ENCODE data around the gene TIAM2.

TIAM2 gene

GRCh38 chr6:155038527-155038926 is 43.4 kb downstream of the TIAM2 start:
- in situ Hi-C loops (cut with MboI; ENCODE audit: low pct_unique_long_range_greater_than_20kb, low sequenced_read_pairs, unreplicated experiment) = no loop called here
- TF ChIP-seq CTCF (IDR thresholded peaks at IDR 0.05; ENCODE audit: extremely low read depth, insufficient read depth, missing control alignments) = no peak
- DNase-seq (ENCODE audit: low spot score) = no peak

- DNase-seq (ENCODE audit: low spot score) = no peak
- TF ChIP-seq CTCF (IDR thresholded peaks at IDR 0.05; ENCODE audit: extremely low read depth, insufficient read depth, missing control alignments) = no peak
- in situ Hi-C loops (cut with MboI; ENCODE audit: low pct_unique_long_range_greater_than_20kb, low sequenced_read_pairs, unreplicated experiment) = no loop called here
Measured at GRCh38 chr6:155039618-155040017, 44.5 kb downstream of the TIAM2 start.

- in situ Hi-C loops (cut with MboI; ENCODE audit: low pct_unique_long_range_greater_than_20kb, low sequenced_read_pairs, unreplicated experiment) = no loop called here
- no peak for TF ChIP-seq CTCF (IDR thresholded peaks at IDR 0.05; ENCODE audit: extremely low read depth, insufficient read depth, missing control alignments)
- no peak for DNase-seq (ENCODE audit: low spot score)
Measured at GRCh38 chr6:155040154-155040553, 45.0 kb downstream of the TIAM2 start.

- no peak for DNase-seq (ENCODE audit: low spot score)
- no peak for TF ChIP-seq CTCF (IDR thresholded peaks at IDR 0.05; ENCODE audit: extremely low read depth, insufficient read depth, missing control alignments)
- in situ Hi-C loops (cut with MboI; ENCODE audit: low pct_unique_long_range_greater_than_20kb, low sequenced_read_pairs, unreplicated experiment) = no loop called here
Measured at GRCh38 chr6:155040901-155041650, 46.0 kb downstream of the TIAM2 start.

GRCh38 chr6:155041741-155042279 is 46.7 kb downstream of the TIAM2 start:
- DNase-seq (ENCODE audit: low spot score) = no peak
- in situ Hi-C loops (cut with MboI; ENCODE audit: low pct_unique_long_range_greater_than_20kb, low sequenced_read_pairs, unreplicated experiment) = no loop called here
- no peak for TF ChIP-seq CTCF (IDR thresholded peaks at IDR 0.05; ENCODE audit: extremely low read depth, insufficient read depth, missing control alignments)

- no peak for DNase-seq (ENCODE audit: low spot score)
- no peak for TF ChIP-seq CTCF (IDR thresholded peaks at IDR 0.05; ENCODE audit: extremely low read depth, insufficient read depth, missing control alignments)
- in situ Hi-C loops (cut with MboI; ENCODE audit: low pct_unique_long_range_greater_than_20kb, low sequenced_read_pairs, unreplicated experiment) = no loop called here
Measured at GRCh38 chr6:155042983-155043382, 47.9 kb downstream of the TIAM2 start.
